ENCODE results near the gene LAT. TPM values are rescaled to one million over a fixed set of nuclear protein-coding genes. Genes with fewer than 3 reads are reported as not detected.

LAT gene
- total RNA-seq, 1 experiment from 2014 or later = 3.3 TPM

DNA sequence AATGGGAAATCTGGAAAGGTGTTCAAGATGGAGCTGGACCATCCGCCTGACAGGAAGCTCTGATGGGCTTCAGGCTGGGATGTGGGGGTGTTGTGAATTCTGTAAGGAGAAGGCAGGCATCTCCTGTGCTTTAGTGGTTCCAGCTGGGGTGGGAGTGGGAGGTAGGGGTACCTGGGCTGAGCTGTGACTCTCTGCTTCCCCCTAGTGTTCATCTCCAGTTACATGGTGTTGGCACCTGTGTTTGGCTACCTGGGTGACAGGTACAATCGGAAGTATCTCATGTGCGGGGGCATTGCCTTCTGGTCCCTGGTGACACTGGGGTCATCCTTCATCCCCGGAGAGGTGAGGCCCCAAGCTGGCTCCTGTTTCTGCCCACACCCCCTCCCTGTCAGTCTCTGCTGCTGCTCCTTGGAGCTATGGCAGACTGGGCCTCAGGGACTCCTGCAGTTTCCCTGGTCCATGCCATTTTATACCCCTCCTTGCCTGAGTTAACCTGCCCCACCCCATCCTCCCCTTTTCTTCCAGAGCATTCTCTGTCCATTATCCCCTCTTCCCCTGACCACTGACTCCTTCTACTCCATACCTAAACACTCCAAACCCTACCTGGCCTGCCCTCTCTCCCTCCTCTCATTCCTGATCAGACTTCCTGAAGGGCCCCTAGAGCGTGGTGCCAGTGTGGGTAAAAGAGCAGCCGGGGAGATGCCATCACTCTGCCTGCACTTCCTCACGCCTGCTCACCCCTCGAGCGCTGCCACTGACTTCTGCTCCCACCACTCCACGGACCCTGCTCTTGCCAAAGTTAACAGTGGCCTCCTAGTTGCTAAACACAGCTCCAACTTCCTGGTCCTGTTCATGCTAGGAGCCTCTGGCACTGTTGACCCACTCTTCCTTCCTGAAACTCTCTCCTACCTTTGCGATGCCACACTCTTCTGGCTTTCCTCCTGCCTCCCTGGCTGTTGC, 6.9 kb upstream of the LAT start:
- intact Hi-C loops (cut with micrococcal nuclease) = loop anchor here (10.0 kb wide), 1 partner anchor 277 kb away; no protein-coding TSS in a partner anchor
- DNase-seq (ENCODE audit: low read depth, low spot score) (no peak), ATAC-seq (peak; percentile 28; the same call in 1 of the 2 replicates)
- H4K20me1 ChIP-seq (ENCODE audit: insufficient read depth) = no peaks in the 10 kb centered on the region
- POLR2A ChIA-PET = interaction anchor here (0.5 to 1.2 kb wide), 2 partner anchors 28 to 333 kb away, joined by 3 read pairs; partner anchors contain the start of gene NFATC2IP
- H3K9ac ChIP-seq (ENCODE audit: low read length) = no peak overlapping the region
- no peak overlapping the region for H3K4me3 ChIP-seq (replicated peaks in 1 of 2; ENCODE audit: low read depth in 1 of 2, low read length in 2 of 2)
- H3K9me3 ChIP-seq (ENCODE audit: control insufficient read depth in 1 of 2, insufficient read depth in 1 of 2, low read depth in 1 of 2, low read length in 2 of 2) = no peaks in the 10 kb centered on the region; a peak in 1 of 4 replicates
- CTCF ChIA-PET = interaction anchor here (0.9 to 1.1 kb wide), 4 partner anchors 11 to 33 kb away, joined by 3 to 4 read pairs (median 4); partner anchors contain the start of gene NFATC2IP
- BruUV-seq (replicated peaks) = no TSS peak
- TF ChIP-seq YY1 (IDR thresholded peaks at IDR 0.05; ENCODE audit: extremely low read depth, insufficient replicate concordance, low read depth, low read length) = no peak
- TF ChIP-seq, protein P1, sequence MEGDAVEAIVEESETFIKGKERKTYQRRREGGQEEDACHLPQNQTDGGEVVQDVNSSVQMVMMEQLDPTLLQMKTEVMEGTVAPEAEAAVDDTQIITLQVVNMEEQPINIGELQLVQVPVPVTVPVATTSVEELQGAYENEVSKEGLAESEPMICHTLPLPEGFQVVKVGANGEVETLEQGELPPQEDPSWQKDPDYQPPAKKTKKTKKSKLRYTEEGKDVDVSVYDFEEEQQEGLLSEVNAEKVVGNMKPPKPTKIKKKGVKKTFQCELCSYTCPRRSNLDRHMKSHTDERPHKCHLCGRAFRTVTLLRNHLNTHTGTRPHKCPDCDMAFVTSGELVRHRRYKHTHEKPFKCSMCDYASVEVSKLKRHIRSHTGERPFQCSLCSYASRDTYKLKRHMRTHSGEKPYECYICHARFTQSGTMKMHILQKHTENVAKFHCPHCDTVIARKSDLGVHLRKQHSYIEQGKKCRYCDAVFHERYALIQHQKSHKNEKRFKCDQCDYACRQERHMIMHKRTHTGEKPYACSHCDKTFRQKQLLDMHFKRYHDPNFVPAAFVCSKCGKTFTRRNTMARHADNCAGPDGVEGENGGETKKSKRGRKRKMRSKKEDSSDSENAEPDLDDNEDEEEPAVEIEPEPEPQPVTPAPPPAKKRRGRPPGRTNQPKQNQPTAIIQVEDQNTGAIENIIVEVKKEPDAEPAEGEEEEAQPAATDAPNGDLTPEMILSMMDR (IDR thresholded peaks at IDR 0.05 in 2 of 3, conservative IDR thresholded peaks at IDR 0.05 in 1 of 3; ENCODE audit: borderline replicate concordance in 1 of 3, insufficient read depth in 1 of 3, low read depth in 2 of 3, low read length in 2 of 3) = peak; percentile 36 to 89 (median 79); a peak in 4 of 6 replicates
- TF ChIP-seq, protein P2, sequence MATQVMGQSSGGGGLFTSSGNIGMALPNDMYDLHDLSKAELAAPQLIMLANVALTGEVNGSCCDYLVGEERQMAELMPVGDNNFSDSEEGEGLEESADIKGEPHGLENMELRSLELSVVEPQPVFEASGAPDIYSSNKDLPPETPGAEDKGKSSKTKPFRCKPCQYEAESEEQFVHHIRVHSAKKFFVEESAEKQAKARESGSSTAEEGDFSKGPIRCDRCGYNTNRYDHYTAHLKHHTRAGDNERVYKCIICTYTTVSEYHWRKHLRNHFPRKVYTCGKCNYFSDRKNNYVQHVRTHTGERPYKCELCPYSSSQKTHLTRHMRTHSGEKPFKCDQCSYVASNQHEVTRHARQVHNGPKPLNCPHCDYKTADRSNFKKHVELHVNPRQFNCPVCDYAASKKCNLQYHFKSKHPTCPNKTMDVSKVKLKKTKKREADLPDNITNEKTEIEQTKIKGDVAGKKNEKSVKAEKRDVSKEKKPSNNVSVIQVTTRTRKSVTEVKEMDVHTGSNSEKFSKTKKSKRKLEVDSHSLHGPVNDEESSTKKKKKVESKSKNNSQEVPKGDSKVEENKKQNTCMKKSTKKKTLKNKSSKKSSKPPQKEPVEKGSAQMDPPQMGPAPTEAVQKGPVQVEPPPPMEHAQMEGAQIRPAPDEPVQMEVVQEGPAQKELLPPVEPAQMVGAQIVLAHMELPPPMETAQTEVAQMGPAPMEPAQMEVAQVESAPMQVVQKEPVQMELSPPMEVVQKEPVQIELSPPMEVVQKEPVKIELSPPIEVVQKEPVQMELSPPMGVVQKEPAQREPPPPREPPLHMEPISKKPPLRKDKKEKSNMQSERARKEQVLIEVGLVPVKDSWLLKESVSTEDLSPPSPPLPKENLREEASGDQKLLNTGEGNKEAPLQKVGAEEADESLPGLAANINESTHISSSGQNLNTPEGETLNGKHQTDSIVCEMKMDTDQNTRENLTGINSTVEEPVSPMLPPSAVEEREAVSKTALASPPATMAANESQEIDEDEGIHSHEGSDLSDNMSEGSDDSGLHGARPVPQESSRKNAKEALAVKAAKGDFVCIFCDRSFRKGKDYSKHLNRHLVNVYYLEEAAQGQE (IDR thresholded peaks at IDR 0.05; ENCODE audit: low read depth) = no peak
- TF ChIP-seq RAD21 (IDR thresholded peaks at IDR 0.05; ENCODE audit: low read depth) = peak; percentile 62
- no peaks in the 10 kb centered on the region for H3K27me3 ChIP-seq (ENCODE audit: insufficient read depth, low read length)
- H3K4me1 ChIP-seq (ENCODE audit: control insufficient read depth in 1 of 2, insufficient read depth in 2 of 2, low read length in 2 of 2) = peaks cover 6 to 18% of the 10 kb centered on the region in 2 experiments; a peak in 3 of 4 replicates
- H3K36me3 ChIP-seq (ENCODE audit: control insufficient read depth in 1 of 2, insufficient read depth in 2 of 2, low read length in 2 of 2) = peaks cover 0 to 15% of the 10 kb centered on the region in 2 experiments; a peak in 2 of 4 replicates
- no peaks in the 10 kb centered on the region for H3K9me2 ChIP-seq (ENCODE audit: insufficient read depth)
- no peak overlapping the region for H2AFZ ChIP-seq (ENCODE audit: low read depth, low read length, poor library complexity, severe bottlenecking)
- RAD21 ChIA-PET (ENCODE audit: low non-redundant PET in 1 of 2, low total read pairs in 2 of 2, uncharacterized antibody in 2 of 2, unreplicated experiment in 2 of 2) = no interaction called here
- no peak overlapping the region for H3K4me2 ChIP-seq (ENCODE audit: low read length)
- peaks cover 11% of the 10 kb centered on the region; the same call in 1 of the 2 replicates for H3K79me2 ChIP-seq (ENCODE audit: insufficient read depth, low read length)
- no peak overlapping the region for H3K27ac ChIP-seq (ENCODE audit: low read depth, low read length)

Data from HCT116 (cell line).